Heart left ventricle (tissue), 16 donors: ENCODE measurements around the gene BARHL1. TPM values are rescaled to one million over a fixed set of nuclear protein-coding genes. Genes with fewer than 3 reads are reported as not detected.

Experiments used
- ATAC-seq, 4 donors: fragments of 200-7000 bp; cut with Tn5 transposase; one replicate each; pipeline ENCODE4 v1.9.1; 2020 to 2022; ENCODE audit warnings: moderate library complexity in 4 of 4, mild to moderate bottlenecking in 3 of 4, moderate number of reproducible peaks in 1 of 4
- DNase-seq, 5 donors: peaks; one replicate each; pipeline ENCODE4 v3.0.0-alpha.2; 2020
- H3K27ac ChIP-seq, 12 donors: fragments of 200-600 bp; sonication (generic) in 4 of 12; one replicate each; pipeline versions ENCODE4 v1.5.0 to v1.8.0; 2016 to 2022; ENCODE audit warnings: mild to moderate bottlenecking in 2 of 12
- H3K27me3 ChIP-seq, 9 donors: fragments of 200-600 bp; sonication (generic) in 2 of 9; one replicate each; pipeline versions ENCODE4 v1.5.1 to v1.8.0; 2016 to 2022; ENCODE audit warnings: mild to moderate bottlenecking in 3 of 9
- H3K36me3 ChIP-seq, 9 donors: fragments of 200-600 bp; sonication (generic) in 2 of 9; one replicate each; pipeline versions ENCODE4 v1.5.0 to v1.8.0; 2018 to 2022; ENCODE audit warnings: mild to moderate bottlenecking in 2 of 9
- H3K4me1 ChIP-seq, 12 donors: fragments of 200-600 bp; sonication (generic) in 4 of 12; one replicate each; pipeline versions ENCODE4 v1.5.0 to v1.8.0; 2016 to 2022; ENCODE audit warnings: mild to moderate bottlenecking in 3 of 12
- H3K4me3 ChIP-seq, 12 donors: fragments of 200-600 bp; sonication (generic) in 4 of 12; one replicate each; pipeline versions ENCODE4 v1.5.0 to v1.8.0; 2017 to 2022; ENCODE audit warnings: mild to moderate bottlenecking in 9 of 12, moderate library complexity in 4 of 12
- H3K9me3 ChIP-seq, 12 donors: fragments of 200-600 bp; sonication (generic) in 4 of 12; one replicate each; pipeline versions ENCODE4 v1.5.0 to v1.8.0; 2016 to 2022; ENCODE audit warnings: mild to moderate bottlenecking in 1 of 12
- POLR2A ChIP-seq, 2 donors: fragments of 450-650 bp; IDR thresholded peaks; one replicate each; pipeline ENCODE4 v1.6.1; 2017; ENCODE audit warnings: antibody characterized with exemption in 2 of 2, mild to moderate bottlenecking in 2 of 2, moderate library complexity in 2 of 2
- WGBS, 4 donors: extraction: QIAGEN DNeasy Blood & Tissue Kit in 2 of 4; methylation state at CpG; one replicate each; pipeline versions ENCODE4 v1.1.5 to v1.1.7; 2013 to 2018; 5-methylcytosine and 5-hydroxymethylcytosine counted together
- intact Hi-C, 10 donors: fragments of 100-400 bp; cut with DNase I; formaldehyde crosslinking; loops; one replicate each; pipeline versions ENCODE4 v1.11.1 to v1.14.2; 2022
- polyA plus RNA-seq, 2 donors: library from polyadenylated mRNA; stranded (reverse); fragments of 200-250 nt; gene quantifications; one replicate each; pipeline ENCODE4 v1.2.3, GENCODE V29; 2013
- total RNA-seq, 9 donors: library from RNA; depleted of rRNA in 2 of 9; stranded (reverse); fragments of >200 nt in 2 of 9; fragmentation: NEBNext Ultra II Directional in 3 of 9; extraction: Animal tissue kit (Norgen Biotek cat#: 25700) in 3 of 9; gene quantifications; one replicate each; pipeline versions ENCODE4 v1.1.0 to v1.2.4, GENCODE V29; 2016 to 2023
- TF ChIP-seq, protein P1 (sequence below), 12 donors: fragments of 200-600 bp; sonication (generic) in 4 of 12; IDR thresholded peaks; one replicate each; pipeline versions ENCODE4 v1.5.0 to v1.8.0; 2018 to 2022; ENCODE audit warnings: antibody characterized with exemption in 12 of 12, mild to moderate bottlenecking in 5 of 12
- donor health status: ischemic (EF 13 %, LVEDD 7.1; RV severe dilation, severe dysfunction).
- donor health status: healthy with polysubstance abuse.
- donor health status: DM: no; HTN: yes; CAD: no.
- donor health status: DM: no; HTN: no; CAD: no.
- donor health status: ischemic (EF 25% LVEDD 6.9; RV normal size, moderate dysfunction).
- donor health status: ischemic (EF 25% LVEDD 5.7; RV mildly dilated, moderate dysfunction).
- donor health status: healthy.
- donor health status: DM: yes; HTN: yes; CAD: no.
- donor health status: ischemic (EF 35%, LVEDD 5.7; RV mildly dilated, moderate dysfunction).
- donor health status: nonischemic (EF 11% LVEDD 7.7; RV severe dilation, severe dysfunction).
- donor health status: DM: yes; HTN: yes; CAD: no.
- donor health status: PGD.
- donor health status: ischemic (EF 29% LVEDD 5.4; RV normal size, mild dysfunction).
- donor health status: nonischemic (EF 23%, LVEDD 6.1; RV moderate dilation, normal function).

BARHL1 gene
- total and polyA plus RNA-seq, 11 donors, result not detected

GRCh38 chr9:132605387-132605786, 23.0 kb downstream of the BARHL1 start:
- intact Hi-C loops, result no loop called here
- Histone ChIP-seq H3K4me1 (peaks cover 0 to 9% (median 0%) of the 10 kb centered on the region in 12 donors), H3K9me3 (no peaks in the 10 kb centered on the region), H3K36me3 (peaks cover 0 to 82% (median 48%) of the 10 kb centered on the region in 9 donors), H3K4me3 (no peak overlapping the region), H3K27ac (no peak overlapping the region), H3K27me3 (no peaks in the 10 kb centered on the region)
- DNase-seq (no peak), ATAC-seq (no peak)
- TF ChIP-seq, protein P1, sequence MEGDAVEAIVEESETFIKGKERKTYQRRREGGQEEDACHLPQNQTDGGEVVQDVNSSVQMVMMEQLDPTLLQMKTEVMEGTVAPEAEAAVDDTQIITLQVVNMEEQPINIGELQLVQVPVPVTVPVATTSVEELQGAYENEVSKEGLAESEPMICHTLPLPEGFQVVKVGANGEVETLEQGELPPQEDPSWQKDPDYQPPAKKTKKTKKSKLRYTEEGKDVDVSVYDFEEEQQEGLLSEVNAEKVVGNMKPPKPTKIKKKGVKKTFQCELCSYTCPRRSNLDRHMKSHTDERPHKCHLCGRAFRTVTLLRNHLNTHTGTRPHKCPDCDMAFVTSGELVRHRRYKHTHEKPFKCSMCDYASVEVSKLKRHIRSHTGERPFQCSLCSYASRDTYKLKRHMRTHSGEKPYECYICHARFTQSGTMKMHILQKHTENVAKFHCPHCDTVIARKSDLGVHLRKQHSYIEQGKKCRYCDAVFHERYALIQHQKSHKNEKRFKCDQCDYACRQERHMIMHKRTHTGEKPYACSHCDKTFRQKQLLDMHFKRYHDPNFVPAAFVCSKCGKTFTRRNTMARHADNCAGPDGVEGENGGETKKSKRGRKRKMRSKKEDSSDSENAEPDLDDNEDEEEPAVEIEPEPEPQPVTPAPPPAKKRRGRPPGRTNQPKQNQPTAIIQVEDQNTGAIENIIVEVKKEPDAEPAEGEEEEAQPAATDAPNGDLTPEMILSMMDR (IDR thresholded peaks at IDR 0.05), result no peak
- TF ChIP-seq POLR2A (IDR thresholded peaks at IDR 0.05), result no peak
- WGBS, 4 donors, result 93 to 95% (median 94%) methylated on average over 6 of the region's 6 CpGs

GRCh38 chr9:132606066-132606465, 23.7 kb downstream of the BARHL1 start:
- Histone ChIP-seq H3K27me3 (no peaks in the 10 kb centered on the region), H3K27ac (no peak overlapping the region), H3K4me3 (no peak overlapping the region), H3K9me3 (no peaks in the 10 kb centered on the region), H3K4me1 (peaks cover 0 to 2% (median 0%) of the 10 kb centered on the region in 12 donors), H3K36me3 (peaks cover 0 to 82% (median 55%) of the 10 kb centered on the region in 9 donors)
- DNase-seq (no peak), ATAC-seq (no peak)
- intact Hi-C loops, result no loop called here
- whole genome bisulfite sequencing, 4 donors, result 86 to 89% (median 88%) methylated on average over 6 of the region's 6 CpGs
- TF ChIP-seq POLR2A (IDR thresholded peaks at IDR 0.05), result no peak
- TF ChIP-seq, protein P1 (IDR thresholded peaks at IDR 0.05), result no peak

DNA sequence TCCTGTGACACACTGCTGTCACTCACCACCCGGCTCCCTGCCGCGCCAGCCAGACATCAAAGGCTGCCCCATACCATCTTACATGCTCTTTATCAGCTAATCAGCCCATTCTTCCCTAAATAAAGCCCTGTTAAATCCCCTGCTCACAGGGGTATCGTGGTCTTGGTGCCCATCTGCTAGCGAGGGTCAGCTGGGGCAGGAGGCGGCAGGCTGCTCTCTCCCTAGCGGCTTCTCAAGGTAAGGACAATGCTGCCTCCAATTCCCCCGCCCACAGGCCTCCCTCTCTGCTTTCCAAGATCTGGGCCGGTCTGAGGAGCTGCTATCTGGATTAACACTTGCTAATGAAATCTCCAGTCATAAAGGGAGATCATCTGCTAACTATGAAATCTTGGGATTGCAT, 26.8 kb downstream of the BARHL1 start:
- TF ChIP-seq, protein P1 (IDR thresholded peaks at IDR 0.05), result no peak
- TF ChIP-seq POLR2A (IDR thresholded peaks at IDR 0.05), result no peak
- no peak overlapping the region for H3K27ac ChIP-seq
- ATAC-seq (no peak), DNase-seq (no peak)
- H3K4me3 ChIP-seq, result no peak overlapping the region
- peaks cover 0 to 89% (median 75%) of the 10 kb centered on the region in 9 donors for H3K36me3 ChIP-seq
- H3K27me3 ChIP-seq, result no peaks in the 10 kb centered on the region
- no peaks in the 10 kb centered on the region for H3K9me3 ChIP-seq
- H3K4me1 ChIP-seq, result no peaks in the 10 kb centered on the region
- WGBS, 4 donors, result 86 to 91% (median 88%) methylated on average over 9 of the region's 9 CpGs
- intact Hi-C loops, result no loop called here

DNA sequence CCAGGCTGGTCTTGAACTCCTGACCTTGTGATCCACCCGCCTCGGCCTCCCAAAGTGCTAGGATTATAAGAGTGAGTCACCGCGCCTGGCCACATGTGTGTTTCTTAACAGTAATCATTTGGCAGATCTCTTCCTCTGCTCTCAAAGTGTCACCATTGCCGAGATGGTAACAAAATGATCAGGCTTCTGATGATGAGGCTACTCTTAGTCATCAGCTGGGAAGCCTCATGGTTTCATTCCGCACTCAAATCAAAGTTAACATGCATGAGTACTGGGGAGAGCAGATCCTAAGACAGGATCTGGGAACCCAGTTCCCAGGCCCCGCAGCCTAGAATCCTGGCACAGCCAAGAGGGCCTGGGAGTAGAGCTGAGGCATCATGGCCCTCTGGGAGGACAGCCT, 27.4 kb downstream of the BARHL1 start:
- Histone ChIP-seq H3K36me3 (peaks cover 0 to 95% (median 82%) of the 10 kb centered on the region in 9 donors), H3K4me3 (no peak overlapping the region), H3K27ac (no peak overlapping the region), H3K27me3 (no peaks in the 10 kb centered on the region), H3K4me1 (no peaks in the 10 kb centered on the region), H3K9me3 (no peaks in the 10 kb centered on the region)
- TF ChIP-seq POLR2A (IDR thresholded peaks at IDR 0.05), result no peak
- TF ChIP-seq, protein P1 (IDR thresholded peaks at IDR 0.05), result no peak
- intact Hi-C loops, result no loop called here
- ATAC-seq (no peak), DNase-seq (no peak)
- WGBS, 4 donors, result 85 to 97% (median 88%) methylated on average over 6 to 7 of the region's 7 CpGs
